Measurements from ENCODE around the gene PDE11A.
A peak's percentile ranks its signal among the peaks of the same experiment; 100 is the strongest.

The PDE11A gene

DNA sequence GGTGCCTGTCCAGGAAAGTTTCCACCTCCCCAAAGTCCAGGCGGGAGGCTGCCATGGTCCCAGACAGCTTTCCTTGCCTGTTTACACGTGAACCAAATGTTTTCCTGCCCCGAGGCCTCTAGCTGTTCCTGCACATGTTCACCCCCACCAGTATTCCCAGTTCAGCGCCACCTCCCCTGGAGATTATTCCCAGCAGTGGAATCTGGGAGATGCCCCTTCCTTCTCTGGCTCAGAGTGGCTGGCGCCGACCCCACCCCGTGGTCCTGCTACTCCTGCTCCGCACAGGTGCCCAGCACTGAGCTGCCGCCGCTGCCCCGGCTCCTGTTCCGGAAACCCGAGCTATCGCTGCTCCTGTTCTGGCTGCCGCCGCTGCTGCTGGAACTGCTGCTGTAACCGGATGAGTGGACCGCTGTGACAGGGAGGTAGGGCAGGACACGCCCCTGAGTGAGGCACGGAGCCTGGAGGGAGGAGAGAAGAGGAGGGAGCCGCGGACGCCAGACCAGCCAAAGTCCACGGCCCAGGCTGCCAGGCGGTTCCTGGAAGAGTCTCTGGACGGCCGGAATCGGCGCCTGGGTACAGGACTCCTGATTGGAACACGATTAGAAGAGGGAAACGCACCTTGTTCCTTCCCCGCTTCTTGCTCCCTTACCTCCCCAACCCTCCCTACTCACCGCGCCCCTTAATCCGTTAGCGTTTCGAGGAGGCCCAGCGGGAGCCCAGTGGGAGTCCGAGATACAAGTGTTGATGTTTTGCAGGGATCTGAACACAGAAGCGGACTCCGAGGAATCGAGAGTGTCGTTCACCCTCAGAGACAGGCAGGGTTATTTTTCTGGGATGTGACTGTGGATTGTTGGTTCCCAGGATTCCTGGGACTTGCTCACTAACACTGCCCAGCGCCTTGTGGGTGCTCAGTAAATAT is at the start of gene PDE11A:
PDE11A (minus strand) TSS at position 395 of the 919 bp plus-strand sequence; CDS start at position 55, 340 bp downstream.
- H3K79me2 ChIP-seq (ENCODE audit: control insufficient read depth, insufficient read depth, low read length, unreplicated experiment) = no peaks in the 10 kb centered on the region
- H3K4me1 ChIP-seq (ENCODE audit: control insufficient read depth, insufficient read depth, low read length, unreplicated experiment) = peaks cover 7% of the 10 kb centered on the region
- no peak within 1 kb of the TSS for H3K27ac ChIP-seq (ENCODE audit: low read depth, low read length)
- H2AFZ ChIP-seq (ENCODE audit: low read length, unreplicated experiment) = peak within 1 kb of the TSS; percentile 76
- peaks cover 37% of the 10 kb centered on the region for H3K27me3 ChIP-seq (ENCODE audit: insufficient read depth, low read length)
- peak within 1 kb of the TSS; percentile 75 for H3K4me3 ChIP-seq (ENCODE audit: low read depth, low read length)
- no peaks in the 10 kb centered on the region for H3K36me3 ChIP-seq (ENCODE audit: insufficient read depth, low read length)

DNA sequence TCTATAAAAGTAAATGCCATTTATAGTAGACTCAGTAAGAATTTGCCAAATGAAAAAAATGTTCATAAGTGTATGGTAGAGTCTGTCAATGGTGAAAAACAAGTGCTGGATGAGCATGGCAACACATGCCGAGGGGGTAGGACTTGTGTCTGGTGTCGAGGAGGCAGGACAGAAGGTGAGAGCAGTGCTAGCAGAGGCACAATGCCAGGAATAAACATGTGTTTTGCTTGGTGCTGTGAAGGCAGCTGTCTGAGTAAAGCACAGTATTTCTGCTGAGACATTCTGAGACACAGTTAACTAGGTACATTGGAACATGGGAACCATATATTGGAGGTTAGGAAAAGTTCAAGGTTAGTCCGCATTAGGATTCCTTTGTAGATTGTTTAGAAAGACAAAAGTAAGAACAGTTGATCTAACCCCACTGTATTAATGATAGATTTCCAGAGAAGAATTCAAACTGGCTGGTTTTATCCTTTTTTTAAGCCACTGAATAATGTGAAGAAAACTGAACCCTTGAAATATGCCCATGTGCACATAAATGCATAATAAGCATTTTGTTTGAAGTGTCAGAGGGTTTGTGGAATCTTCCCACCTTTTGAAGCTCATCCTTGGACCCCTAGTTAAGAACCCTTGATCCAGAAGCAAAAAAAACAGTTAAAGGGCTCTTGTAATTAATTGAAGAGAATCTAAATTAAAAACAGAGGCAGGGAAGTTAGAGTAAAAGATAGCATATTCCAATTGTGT is 46.8 kb upstream of the PDE11A start:
- no peaks in the 10 kb centered on the region for H3K27me3 ChIP-seq (ENCODE audit: insufficient read depth, low read length)
- no peak overlapping the region for H3K27ac ChIP-seq (ENCODE audit: low read depth, low read length)
- H3K4me3 ChIP-seq (ENCODE audit: low read depth, low read length) = no peak overlapping the region
- H3K4me1 ChIP-seq (ENCODE audit: control insufficient read depth, insufficient read depth, low read length, unreplicated experiment) = no peaks in the 10 kb centered on the region
- H3K36me3 ChIP-seq (ENCODE audit: insufficient read depth, low read length) = no peaks in the 10 kb centered on the region; the same call in 1 of the 2 replicates
- no peaks in the 10 kb centered on the region for H3K79me2 ChIP-seq (ENCODE audit: control insufficient read depth, insufficient read depth, low read length, unreplicated experiment)
- no peak overlapping the region for H2AFZ ChIP-seq (ENCODE audit: low read length, unreplicated experiment)

DNA sequence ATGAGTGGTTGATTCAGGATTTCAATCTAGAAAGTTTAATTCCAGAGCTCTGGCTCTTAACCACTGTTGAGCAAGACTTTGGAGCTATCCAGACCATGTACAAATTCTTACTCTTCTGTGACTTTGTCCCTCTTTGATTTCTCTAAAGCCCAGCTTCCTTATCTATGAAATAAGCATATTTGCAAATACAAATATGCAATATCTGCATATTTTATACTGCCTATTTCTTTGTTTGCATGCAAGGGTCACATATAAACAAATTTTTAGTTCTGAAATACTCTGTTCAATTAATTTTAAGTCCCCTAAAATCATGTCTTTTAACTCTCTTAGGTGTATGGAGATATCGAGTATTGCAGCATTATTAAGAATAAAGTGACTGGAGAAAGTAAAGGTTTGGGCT is 45.1 kb upstream of the PDE11A start:
- H3K79me2 ChIP-seq (ENCODE audit: control insufficient read depth, insufficient read depth, low read length, unreplicated experiment) = peaks cover 8% of the 10 kb centered on the region
- no peaks in the 10 kb centered on the region for H3K27me3 ChIP-seq (ENCODE audit: insufficient read depth, low read length)
- no peaks in the 10 kb centered on the region; the same call in 1 of the 2 replicates for H3K36me3 ChIP-seq (ENCODE audit: insufficient read depth, low read length)
- no peak overlapping the region for H3K27ac ChIP-seq (ENCODE audit: low read depth, low read length)
- no peak overlapping the region for H2AFZ ChIP-seq (ENCODE audit: low read length, unreplicated experiment)
- peaks cover 13% of the 10 kb centered on the region for H3K4me1 ChIP-seq (ENCODE audit: control insufficient read depth, insufficient read depth, low read length, unreplicated experiment)
- no peak overlapping the region for H3K4me3 ChIP-seq (ENCODE audit: low read depth, low read length)

DNA sequence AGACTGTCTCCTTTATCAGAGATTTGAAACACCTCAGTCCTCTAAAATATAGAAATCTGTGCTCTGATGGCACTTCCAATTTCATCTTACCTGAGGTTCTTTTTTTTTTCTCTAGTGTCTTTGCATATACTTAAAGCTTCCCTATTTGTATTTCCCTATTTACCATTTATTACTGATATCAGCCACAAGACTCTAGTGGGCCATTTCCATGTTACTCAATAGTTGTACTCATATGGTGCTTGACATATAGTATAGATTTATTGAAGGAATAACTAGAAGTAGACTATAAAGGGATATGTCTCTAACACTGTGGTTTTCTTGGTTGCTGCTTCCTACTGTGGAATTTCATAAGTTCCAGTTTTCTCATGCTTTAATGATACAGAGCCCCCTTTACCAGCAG is 42.7 kb upstream of the PDE11A start:
- Histone ChIP-seq H3K36me3 (ENCODE audit: insufficient read depth, low read length) (no peaks in the 10 kb centered on the region; the same call in 1 of the 2 replicates), H3K79me2 (ENCODE audit: control insufficient read depth, insufficient read depth, low read length, unreplicated experiment) (peaks cover 10% of the 10 kb centered on the region), H3K27me3 (ENCODE audit: insufficient read depth, low read length) (no peaks in the 10 kb centered on the region), H3K4me1 (ENCODE audit: control insufficient read depth, insufficient read depth, low read length, unreplicated experiment) (peaks cover 15% of the 10 kb centered on the region), H2AFZ (ENCODE audit: low read length, unreplicated experiment) (no peak overlapping the region), H3K27ac (ENCODE audit: low read depth, low read length) (no peak overlapping the region), H3K4me3 (ENCODE audit: low read depth, low read length) (no peak overlapping the region)

DNA sequence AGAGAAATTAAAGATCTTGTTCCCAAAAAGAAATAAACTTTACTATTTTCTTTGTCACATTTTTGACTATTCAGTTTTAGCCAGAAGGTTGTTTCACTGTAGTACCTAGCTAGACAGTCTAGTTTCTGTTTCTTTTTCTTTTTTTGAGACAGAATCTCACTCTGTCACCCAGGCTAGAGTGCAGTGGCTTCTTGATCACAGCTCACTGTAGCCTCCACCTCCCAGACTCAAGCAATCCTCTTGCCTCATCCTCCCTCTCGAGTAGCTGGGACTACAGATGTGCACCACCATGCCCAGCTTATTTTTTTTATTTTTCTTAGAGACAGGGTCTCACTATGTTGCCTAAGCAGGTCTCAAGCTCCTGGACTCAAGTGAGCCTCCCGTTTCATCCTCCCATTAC is 41.9 kb upstream of the PDE11A start:
- no peak overlapping the region for H3K27ac ChIP-seq (ENCODE audit: low read depth, low read length)
- no peaks in the 10 kb centered on the region for H3K27me3 ChIP-seq (ENCODE audit: insufficient read depth, low read length)
- no peaks in the 10 kb centered on the region; the same call in 1 of the 2 replicates for H3K36me3 ChIP-seq (ENCODE audit: insufficient read depth, low read length)
- H2AFZ ChIP-seq (ENCODE audit: low read length, unreplicated experiment) = no peak overlapping the region
- peaks cover 10% of the 10 kb centered on the region for H3K79me2 ChIP-seq (ENCODE audit: control insufficient read depth, insufficient read depth, low read length, unreplicated experiment)
- peaks cover 15% of the 10 kb centered on the region for H3K4me1 ChIP-seq (ENCODE audit: control insufficient read depth, insufficient read depth, low read length, unreplicated experiment)
- no peak overlapping the region for H3K4me3 ChIP-seq (ENCODE audit: low read depth, low read length)

DNA sequence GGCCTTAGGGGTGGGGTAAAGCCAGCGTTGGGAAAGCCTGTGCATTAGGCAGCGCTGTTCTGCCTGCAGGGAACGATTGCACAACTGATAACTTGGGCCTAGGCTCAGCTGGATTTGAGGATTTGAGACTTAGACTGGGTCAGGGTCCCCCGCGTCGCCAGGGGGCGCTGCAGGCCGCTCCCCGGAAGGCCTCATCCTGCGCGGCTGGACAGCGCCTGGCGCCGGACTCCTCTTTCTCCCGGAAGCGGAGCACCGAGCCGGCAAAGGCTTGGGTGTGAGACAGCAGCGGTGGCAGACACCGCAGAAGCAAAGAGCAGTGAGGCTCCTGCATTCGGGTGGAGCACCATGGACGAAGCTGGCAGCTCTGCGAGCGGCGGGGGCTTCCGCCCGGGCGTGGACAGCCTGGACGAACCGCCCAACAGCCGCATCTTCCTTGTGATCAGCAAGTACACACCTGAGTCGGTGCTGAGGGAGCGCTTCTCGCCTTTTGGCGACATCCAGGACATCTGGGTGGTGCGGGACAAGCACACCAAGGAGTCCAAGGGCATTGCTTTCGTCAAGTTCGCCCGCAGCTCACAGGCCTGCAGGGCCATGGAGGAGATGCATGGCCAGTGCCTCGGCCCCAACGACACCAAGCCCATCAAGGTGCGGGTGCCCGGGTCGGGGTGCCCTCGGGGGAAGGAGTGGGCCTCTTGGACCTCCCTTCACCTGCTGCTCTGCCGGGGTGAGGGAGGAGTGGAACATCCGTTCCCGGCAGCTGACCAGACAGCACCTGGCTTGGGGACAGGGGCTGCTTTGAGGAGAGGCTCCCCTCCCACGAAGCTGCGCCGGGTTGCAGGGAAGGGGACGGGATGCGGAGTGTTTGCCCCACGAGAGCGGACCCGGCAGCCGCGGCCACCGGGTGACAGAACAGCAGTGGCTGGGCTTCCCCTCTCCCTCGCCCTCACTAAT is 39.9 kb upstream of the PDE11A start, which contains the start of gene RBM45:
RBM45 (plus strand) TSS at position 236 of the 951 bp plus-strand sequence; CDS start at position 346, 110 bp downstream.
- H2AFZ ChIP-seq (ENCODE audit: low read length, unreplicated experiment) = peak within 1 kb of the TSS; percentile 86
- peaks cover 15% of the 10 kb centered on the region for H3K4me1 ChIP-seq (ENCODE audit: control insufficient read depth, insufficient read depth, low read length, unreplicated experiment)
- H3K36me3 ChIP-seq (ENCODE audit: insufficient read depth, low read length) = no peaks in the 10 kb centered on the region; the same call in 1 of the 2 replicates
- H3K4me3 ChIP-seq (ENCODE audit: low read depth, low read length) = peak within 1 kb of the TSS; percentile 99
- no peaks in the 10 kb centered on the region for H3K27me3 ChIP-seq (ENCODE audit: insufficient read depth, low read length)
- H3K27ac ChIP-seq (ENCODE audit: low read depth, low read length) = no peak within 1 kb of the TSS
- H3K79me2 ChIP-seq (ENCODE audit: control insufficient read depth, insufficient read depth, low read length, unreplicated experiment) = peaks cover 10% of the 10 kb centered on the region

DNA sequence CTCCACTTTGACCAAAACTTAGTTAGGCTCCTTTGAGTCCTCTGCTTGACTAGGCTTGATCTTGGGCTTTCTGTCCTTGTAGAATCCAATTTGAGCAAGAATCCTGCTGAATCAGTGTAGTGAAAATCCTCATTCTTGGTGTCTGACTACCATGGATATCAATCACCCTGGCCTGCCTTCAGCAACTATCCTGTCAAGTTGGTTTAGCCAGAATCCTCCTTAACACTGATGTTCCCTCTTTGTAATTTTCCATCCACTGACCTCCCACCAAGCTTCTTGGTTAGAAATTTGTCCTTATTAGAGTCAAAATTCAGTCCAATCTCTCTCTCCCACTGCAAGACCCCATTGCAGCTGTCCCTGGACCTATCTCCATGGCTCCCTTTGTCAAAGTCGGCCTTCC is 39.2 kb upstream of the PDE11A start:
- no peaks in the 10 kb centered on the region for H3K36me3 ChIP-seq (ENCODE audit: insufficient read depth, low read length)
- H3K27ac ChIP-seq (ENCODE audit: low read depth, low read length) = no peak overlapping the region
- H3K79me2 ChIP-seq (ENCODE audit: control insufficient read depth, insufficient read depth, low read length, unreplicated experiment) = peaks cover 10% of the 10 kb centered on the region
- H3K4me3 ChIP-seq (ENCODE audit: low read depth, low read length) = no peak overlapping the region
- H3K27me3 ChIP-seq (ENCODE audit: insufficient read depth, low read length) = no peaks in the 10 kb centered on the region
- peaks cover 15% of the 10 kb centered on the region for H3K4me1 ChIP-seq (ENCODE audit: control insufficient read depth, insufficient read depth, low read length, unreplicated experiment)
- no peak overlapping the region for H2AFZ ChIP-seq (ENCODE audit: low read length, unreplicated experiment)

DNA sequence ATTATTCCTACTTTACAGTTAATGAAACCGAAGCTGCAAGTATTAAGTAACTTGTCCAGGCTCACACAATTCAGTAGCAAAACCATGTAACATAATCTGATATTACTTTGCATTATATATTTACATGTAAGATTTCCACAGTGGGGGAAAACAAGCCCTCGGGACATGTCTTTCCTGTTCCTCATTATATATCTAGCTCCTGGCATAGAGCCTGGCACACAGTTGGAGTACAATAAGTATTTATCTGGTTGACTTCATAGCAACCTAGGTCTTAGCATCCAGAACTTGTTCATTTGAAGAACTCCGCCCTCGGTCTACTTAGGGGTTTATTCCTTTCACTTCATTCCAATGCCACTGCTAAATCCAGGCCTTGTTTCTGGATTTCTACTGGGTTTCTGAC is 38.1 kb upstream of the PDE11A start:
- Histone ChIP-seq H3K36me3 (ENCODE audit: insufficient read depth, low read length) (no peaks in the 10 kb centered on the region), H3K79me2 (ENCODE audit: control insufficient read depth, insufficient read depth, low read length, unreplicated experiment) (peaks cover 10% of the 10 kb centered on the region), H3K4me3 (ENCODE audit: low read depth, low read length) (no peak overlapping the region), H3K27ac (ENCODE audit: low read depth, low read length) (no peak overlapping the region), H3K27me3 (ENCODE audit: insufficient read depth, low read length) (no peaks in the 10 kb centered on the region), H3K4me1 (ENCODE audit: control insufficient read depth, insufficient read depth, low read length, unreplicated experiment) (peaks cover 15% of the 10 kb centered on the region), H2AFZ (ENCODE audit: low read length, unreplicated experiment) (no peak overlapping the region)

DNA sequence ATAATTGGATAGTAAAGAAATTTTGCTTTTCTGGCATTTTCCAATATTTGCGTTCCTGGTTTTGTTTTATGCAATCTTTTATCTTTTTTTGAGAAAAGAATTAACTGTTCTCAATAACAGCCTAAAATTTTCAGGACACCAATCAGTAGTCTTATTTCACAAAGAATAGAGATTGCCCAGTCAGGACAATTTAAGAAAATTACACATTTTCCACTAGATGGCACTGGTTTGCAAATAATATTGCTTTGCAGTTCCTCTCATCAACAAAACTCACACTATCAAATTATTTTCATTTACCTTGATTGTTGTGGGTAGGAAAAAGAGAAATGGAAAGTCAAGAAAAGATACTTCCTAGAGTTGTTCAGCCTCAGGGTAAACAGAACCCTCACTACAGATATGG is 37.2 kb upstream of the PDE11A start:
- Histone ChIP-seq H3K27me3 (ENCODE audit: insufficient read depth, low read length) (no peaks in the 10 kb centered on the region), H3K4me1 (ENCODE audit: control insufficient read depth, insufficient read depth, low read length, unreplicated experiment) (peaks cover 15% of the 10 kb centered on the region), H3K4me3 (ENCODE audit: low read depth, low read length) (no peak overlapping the region), H3K36me3 (ENCODE audit: insufficient read depth, low read length) (no peaks in the 10 kb centered on the region), H3K27ac (ENCODE audit: low read depth, low read length) (no peak overlapping the region), H2AFZ (ENCODE audit: low read length, unreplicated experiment) (no peak overlapping the region), H3K79me2 (ENCODE audit: control insufficient read depth, insufficient read depth, low read length, unreplicated experiment) (peaks cover 10% of the 10 kb centered on the region)

DNA sequence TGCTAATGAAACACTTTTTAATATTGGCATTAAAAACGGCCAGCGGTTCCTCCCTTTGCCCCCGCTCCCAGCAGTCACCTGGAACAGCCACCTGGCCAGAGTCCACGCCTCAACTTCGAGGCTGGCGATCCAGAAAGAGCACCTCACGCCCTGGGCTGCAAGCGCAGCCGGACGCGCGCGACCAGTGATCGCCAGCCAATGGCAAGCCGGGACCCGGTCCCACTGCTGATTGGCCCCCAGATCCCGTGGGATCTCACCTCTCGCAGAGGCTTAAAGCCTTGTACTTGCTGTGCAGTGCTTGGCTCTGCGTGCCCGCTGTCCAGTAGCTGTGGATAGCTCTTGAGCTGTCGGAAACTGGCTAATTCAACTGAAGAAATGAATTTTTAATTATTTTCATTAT is 35.6 kb upstream of the PDE11A start:
- no peak overlapping the region for H3K27ac ChIP-seq (ENCODE audit: low read depth, low read length)
- no peak overlapping the region for H2AFZ ChIP-seq (ENCODE audit: low read length, unreplicated experiment)
- H3K79me2 ChIP-seq (ENCODE audit: control insufficient read depth, insufficient read depth, low read length, unreplicated experiment) = peaks cover 6% of the 10 kb centered on the region
- peaks cover 4% of the 10 kb centered on the region for H3K4me1 ChIP-seq (ENCODE audit: control insufficient read depth, insufficient read depth, low read length, unreplicated experiment)
- H3K4me3 ChIP-seq (ENCODE audit: low read depth, low read length) = no peak overlapping the region
- no peaks in the 10 kb centered on the region for H3K36me3 ChIP-seq (ENCODE audit: insufficient read depth, low read length)
- no peaks in the 10 kb centered on the region for H3K27me3 ChIP-seq (ENCODE audit: insufficient read depth, low read length)

Measured in ACC112 (cell line).